ENCODE results near the gene SARS2.
"Not testable (repeated sequence)": the region's sequence is repeated elsewhere in the genome, so short reads cannot be mapped to it uniquely, and the experiment has no call there.

Gene SARS2

DNA sequence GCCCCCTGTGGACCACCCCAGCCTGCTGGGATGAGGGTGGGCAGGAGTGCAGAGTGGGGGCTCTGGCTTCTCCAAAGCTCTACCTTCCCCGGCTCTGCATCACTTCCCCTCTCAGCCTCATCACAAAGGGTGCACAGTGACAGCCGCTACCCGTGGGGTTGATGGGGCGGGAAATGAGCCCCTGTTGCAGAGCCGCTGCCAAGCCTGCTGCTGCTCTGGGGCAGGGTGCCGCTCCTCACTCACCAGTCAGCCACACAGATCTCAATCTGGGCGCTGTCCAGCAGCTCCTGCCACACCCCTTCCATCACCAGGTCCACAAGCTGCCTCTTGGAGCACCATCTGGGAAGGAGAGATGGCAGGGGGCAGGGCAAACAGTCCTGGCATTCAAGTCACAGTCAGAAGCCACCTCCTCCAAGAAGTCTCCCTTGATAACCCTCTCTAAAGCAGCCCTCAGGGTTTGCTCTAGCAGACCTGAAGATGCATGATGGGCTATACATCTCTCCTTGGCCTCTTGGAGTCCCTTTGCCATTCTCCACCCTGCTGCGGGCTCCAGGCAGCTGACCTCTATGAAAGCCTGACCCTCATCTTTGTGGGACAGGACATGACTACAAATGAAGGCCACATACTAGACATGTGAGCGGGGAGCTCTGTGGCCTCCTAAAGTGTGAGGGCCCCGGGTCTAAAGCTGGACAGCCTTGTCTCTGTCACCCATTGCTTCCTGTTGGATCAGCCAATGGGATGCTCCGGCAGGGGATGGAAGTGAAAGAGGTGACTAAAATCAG, 15.9 kb upstream of the SARS2 start:
- DNase-seq: no peak

DNA sequence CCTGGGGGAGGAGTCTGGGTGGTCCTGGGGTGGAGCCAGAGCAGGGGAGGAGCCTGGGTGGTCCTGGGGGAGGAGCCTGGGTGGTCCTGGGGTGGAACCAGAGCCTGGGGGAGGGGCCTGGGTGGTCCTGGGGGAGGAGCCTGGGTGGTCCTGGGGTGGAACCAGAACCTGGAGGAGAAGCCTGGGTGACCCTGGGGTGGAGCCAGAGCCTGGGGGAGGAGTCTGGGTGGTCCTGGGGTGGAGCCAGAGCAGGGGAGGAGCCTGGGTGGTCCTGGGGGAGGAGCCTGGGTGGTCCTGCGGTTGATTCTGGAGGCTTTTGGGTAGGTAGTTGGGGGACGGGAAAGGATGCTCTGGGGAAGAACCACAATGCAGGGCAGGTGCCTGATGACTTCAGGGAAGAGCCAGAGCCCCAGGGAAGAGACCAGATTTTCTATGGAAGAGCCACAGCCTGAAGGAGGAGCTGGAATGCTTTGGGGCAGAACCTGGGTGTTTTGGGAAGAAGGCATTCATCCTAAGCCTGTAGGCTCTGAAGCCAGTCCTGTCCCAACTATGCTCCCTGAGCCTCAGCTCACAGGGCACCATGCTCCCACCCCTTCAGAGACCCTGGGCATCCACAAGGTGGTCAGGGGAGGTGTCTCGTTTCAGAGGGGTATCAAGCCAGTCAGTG, 15.1 kb upstream of the SARS2 start:
- no peak for DNase-seq

DNA sequence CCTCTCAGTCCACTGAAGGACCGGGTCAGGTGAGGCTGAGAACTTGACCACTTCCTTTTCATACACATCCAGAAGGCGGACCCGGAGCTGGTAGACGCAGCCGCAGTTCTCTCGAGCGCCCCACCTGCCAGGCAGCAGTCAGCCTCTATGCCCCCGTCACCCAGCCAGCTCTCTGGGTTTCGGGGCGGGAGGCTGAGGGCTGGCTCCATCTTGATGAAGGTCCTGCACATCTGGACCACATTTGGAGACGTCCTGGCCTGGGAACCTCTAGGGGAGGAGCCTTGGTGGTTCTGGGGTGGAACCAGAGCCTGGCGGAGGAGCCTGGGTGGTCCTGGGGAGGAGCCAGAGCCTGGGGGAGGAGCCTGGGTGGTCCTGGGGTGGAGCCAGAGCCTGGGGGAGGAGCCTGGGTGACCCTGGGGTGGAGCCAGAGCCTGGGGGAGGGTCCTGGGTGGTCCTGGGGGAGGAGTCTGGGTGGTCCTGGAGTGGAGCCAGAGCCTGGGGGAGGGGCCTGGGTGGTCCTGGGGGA, 14.5 kb upstream of the SARS2 start:
- no peak for DNase-seq

DNA sequence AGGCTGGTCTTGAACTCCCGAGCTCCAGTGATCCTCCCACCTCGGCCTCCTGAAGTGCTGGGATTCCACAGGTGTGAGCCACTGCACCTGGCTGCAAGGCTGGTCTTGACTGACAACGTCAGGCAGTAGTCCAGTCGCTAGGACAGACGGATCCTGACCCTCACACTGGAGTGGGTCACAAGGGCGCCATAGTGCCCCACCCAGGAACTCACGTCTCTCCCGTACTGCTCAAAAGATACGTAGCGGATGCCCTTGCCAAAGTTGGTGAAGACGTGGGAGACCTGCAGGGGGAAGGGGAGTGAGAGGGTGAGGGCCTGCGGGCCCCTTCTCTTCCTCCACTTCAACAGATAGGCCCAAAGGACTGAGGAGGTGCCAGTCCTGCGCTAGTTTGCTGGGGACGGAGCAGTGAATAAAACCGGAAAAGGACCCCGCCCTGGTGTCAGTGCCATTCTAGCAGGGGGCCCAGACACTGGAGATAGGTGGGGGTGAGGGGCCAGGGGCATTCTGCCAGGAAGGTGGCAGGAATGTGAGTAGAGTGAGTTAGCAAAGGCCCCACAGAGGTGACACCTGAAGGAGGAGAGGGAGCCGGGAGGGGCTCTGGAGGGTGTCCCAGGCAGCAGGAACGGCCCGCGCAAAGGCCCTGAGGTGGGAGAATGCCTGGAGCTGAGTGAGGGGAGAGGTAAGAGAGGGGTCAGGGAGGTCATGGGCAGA, 12.1 kb upstream of the SARS2 start:
- DNase-seq: no peak

DNA sequence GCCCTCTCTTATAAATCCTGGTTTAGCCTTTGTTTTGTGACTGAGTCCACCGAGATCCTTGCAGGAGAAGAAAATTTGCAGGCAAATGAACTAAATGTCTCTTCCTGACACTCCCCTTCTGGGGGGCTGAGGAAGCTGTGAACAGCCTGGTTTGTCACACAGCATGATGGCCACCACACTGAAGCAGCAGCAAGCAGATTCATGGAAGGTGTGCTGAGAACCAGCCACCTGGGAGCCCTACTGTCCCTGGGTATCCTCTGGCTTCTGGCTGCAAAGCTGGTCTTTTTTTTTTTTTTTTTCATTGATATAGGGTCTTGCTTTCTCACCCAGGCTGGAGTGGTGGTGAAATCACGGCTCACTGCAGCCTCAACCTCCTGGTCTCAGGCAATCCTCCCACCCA, 11.4 kb upstream of the SARS2 start:
- DNase-seq: no peak

DNA sequence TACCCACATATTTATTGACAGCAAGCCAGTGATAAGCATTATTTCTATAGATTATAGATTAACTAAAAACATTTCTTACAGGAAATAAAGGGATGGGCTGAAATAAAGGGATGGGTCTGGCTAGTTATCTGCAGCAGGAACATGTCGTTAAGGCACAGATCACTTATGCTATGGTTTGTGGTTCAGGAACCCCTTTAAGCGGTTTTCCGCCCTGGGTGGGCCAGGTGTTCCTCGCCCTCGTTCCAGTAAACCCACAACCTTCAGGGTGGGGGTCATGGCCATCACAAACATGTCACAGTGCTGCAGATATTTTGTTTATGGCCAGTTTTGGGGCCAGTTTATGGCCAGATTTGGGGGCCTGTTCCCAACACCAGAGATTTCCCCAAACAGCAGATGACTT, 10.9 kb upstream of the SARS2 start:
- DNase-seq: not testable (repeated sequence)

DNA sequence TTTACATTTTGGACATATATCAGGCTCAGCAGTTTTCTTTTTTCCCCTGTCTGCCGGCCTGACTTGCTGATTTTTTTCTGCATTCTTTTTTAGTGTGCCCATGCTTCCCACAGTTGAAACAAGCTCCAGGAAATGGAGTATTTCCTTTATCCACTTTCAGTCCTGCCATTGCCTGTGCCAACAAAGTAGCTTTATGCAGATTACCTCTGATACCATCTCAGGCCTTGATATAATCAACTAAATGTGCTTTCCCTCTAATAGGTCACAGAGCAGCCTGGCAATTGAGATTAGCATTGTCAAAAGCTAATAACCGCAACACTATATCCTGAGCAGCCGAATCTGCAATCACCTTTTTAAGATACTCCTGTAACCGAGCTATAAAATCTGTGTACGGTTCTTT, 9.4 kb upstream of the SARS2 start:
- no peak for DNase-seq

DNA sequence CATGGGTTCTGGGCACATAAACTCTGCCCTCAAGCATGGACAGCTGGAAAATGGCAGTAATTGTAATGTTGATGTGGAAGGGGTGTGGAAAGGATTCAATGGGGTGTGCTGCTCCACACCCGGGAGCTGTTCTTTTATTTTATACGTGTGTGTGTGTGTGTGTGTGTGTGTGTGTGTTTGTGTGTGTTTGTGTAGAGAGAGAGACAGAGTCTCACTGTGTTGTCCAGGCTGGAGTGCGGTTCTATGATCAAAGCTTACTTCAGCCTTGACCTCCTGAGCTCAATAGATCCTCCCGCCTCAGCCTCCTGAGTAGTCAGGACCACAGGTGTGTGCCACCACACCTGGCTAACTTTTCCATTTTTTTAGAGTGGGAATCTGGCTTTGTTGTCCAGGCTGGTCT, 3.0 kb upstream of the SARS2 start:
- DNase-seq: no peak

DNA sequence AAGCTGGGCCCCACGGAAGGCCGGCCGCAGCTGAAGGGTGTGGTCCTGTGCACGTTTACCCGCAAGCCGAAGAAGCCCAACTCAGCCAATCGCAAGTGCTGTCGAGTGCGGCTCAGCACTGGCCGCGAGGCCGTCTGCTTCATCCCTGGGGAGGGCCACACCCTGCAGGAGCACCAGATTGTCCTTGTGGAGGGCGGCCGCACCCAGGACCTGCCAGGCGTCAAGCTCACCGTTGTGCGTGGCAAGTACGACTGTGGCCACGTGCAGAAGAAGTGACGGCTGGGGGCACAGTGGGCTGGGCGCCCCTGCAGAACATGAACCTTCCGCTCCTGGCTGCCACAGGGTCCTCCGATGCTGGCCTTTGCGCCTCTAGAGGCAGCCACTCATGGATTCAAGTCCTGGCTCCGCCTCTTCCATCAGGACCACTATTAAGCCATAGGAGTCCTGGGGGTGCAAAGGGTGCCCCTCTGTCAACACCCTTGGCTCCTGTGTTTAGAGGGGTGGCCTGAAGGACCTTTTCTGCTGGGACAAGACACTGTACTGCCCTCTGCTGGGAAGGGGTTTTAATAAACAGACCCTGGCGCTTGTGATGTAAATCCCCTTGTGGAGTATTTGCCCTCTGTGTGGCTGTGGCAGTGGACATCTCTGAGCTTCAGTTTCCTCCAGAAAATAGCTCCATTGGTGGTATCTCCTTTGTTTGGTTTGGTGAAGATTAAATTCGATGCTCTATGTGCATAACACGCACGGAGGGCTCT, 2.0 kb upstream of the SARS2 start:
- DNase-seq: peak in 1 of 2 experiments; percentile 33

DNA sequence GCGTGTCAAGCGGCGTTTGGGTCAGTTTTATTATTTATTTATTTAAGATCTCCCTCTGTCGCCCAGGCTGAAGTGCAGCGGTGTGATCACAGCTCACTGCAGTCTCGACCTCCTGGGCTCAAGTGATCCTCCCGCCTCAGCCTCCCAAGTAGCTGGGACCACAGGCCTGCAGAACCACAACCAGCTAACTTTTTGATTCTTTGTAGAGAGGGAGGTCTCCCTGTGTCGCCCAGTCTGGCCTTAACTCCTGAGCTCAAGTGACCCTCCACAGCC, 894 bp upstream of the SARS2 start:
- DNase-seq: no peak

DNA sequence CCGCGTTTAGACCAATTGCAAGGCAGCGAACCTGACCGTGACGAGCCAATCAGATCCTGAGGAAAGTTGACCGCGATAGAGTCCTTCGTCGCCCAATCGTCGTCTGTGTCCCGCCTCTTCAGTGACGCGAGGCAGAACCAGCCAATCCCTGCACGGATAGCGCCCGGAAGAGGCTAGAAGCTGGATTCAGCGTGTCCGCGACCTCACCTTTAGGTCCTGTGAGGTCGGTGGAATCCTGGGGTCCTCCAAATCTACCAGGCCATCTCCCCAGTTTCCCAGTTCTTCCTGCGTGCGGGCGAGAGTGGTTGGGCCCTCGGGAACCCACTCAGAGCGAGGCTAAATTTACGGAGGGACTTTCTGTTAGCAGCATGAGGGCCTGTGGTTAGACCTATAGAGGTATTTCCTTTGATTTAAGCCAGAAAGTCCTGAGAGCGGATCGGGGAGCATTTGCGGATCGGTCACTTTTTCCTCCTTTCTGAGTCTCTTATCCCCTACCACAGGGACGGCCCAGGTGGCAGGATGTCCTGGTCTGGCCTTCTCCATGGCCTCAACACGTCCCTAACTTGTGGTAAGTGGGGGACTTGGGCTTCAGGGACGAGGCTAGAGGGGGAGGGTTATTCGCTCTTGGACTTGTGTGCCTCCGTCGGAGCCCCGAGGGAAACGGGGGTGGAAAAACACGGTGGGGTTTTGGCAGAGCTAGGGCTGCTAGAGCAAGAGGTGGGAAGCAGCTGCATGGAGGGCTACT, 385 bp upstream of the SARS2 start, which contains the start of gene MRPS12:
MRPS12 (plus strand) TSS at position 169 of the 745 bp plus-strand sequence; CDS start at position 520, 351 bp downstream.
- peak; percentile 90 to 96 for DNase-seq

DNA sequence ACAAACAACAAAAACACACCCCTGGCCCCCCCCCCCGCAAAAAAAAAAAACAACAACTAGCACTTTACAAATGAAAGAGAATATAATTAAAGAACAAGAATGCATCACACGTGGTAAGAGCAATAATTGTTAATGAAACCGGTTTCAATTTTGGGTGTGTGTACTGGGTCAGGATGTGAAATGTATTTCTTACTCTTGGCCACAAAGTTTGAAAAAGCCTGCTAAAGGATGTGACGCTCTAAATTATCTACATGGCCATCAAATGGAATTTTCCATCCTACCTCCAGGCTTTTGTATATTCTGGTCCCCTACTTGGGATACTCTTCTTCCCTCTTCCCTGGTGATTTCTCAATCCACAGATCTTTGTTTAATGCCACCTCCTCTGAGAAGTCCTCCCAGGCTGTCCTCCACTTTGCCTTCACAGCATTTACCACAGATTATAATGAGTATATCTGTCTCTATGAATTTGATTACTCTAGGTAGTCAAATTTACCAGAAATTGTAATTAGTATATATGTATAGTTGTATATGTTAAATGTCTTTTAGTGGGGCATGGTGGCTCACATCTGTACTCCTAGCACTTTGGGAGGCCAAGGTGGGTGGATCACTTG, 2.1 kb downstream of the SARS2 start:
- no peak for DNase-seq

DNA sequence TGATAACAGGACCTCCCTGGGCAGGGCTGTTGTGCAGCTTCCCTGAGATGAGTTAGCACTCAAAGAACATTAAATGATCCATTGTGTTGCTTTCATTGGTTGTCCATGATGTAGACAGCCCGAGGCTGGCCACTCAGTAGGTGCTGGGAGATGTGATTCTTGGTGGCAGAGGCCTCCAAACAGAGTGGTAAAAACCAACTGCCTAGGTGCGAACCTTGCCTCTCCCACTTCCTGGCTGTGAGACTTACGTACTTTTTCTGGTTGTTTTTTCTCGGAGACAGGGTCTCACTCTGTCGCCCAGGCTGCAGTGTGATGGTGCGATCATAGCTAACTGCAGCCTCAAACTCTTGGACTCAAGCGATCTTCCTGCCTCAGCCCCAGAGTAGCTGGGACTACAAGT, 6.2 kb downstream of the SARS2 start:
- DNase-seq: no peak

DNA sequence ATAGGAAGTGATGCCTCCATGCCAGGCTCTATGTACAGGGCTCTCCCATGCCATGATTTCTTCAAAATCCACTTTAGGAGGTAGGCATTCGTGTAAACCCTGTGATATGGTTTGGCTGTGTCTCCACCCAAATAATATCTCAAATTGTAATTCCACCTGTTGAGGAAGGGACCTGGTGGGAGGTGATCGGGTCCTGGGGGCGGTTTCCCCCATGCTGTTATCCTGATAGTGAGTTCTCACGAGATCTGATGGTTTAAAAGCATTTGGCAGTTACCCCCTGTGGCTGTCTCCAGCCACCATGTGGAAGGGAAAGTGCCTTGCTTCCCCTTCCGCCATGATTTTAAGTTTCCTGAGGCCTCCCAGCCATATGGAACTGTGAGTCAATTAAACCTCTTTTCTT, 8.1 kb downstream of the SARS2 start:
- no peak for DNase-seq

DNA sequence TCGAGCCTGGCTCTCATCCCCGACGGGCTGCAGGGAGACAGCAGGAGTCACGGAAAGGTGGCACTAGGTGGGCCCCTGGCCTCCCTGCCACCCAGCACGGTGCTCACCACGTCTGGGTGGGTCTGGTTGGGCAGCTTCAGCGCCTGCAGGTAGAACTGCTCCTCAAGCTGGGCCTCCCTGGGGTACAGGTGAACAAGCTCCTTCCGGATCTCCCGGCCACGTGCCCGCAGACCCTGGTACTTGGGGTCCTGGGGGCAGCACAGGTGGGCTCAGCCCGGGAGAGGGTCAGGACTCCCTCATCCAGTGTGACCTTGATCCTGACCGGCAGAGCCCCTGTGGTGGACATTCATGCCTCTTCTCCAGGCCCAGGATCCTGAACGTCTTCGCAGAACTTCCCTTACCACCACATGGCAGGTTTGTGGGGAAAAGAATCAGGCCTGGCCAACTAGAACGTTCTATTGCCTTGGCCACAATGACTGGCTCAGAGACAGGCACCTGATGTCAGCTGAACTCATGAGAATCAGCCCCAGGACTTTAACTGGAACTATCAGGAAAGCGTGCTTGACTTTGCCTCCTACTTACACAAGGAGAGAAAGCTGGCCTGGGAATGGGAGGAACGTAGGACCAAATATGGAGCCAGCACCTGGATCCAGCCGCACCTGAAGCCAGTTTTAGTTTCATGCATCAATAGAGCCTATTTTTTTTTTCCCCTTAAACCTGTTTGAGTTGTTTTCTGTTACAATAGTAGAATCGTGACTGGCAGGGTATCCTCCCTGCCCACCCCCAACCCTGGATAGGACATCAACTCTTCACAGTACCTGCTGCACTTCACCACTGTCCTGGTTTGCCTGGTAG, 8.9 kb downstream of the SARS2 start:
- no peak for DNase-seq

DNA sequence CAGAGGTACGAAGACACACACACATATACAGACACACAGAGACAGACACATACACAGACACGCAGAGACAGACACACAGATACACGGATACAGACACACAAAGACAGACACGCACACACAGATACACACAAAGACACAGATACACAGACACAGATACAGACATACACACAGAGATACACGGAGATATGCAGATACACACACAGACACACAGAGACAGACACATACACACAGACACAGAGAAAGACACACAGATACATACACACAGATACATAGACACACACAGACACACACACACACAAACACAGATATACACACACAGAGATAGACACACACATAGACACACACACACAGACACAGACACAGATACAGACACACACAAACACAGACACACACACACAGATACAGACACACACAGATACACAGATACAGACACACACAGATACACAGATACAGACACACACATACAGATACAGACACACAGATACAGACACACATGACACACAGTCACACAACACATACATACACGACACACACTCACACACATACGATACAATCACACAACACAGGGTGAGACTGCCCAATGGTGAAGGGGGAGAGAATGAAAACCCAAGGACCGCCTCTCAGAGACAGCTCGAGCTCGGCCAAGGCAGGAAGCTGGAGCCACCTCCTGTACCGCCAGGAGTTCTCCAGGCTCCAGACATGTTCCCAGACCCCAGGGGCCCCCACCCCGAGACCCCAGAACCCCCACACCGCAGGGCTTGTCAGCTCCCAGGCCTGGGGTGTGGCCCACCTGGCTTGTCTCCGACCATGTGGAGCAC, 9.8 kb downstream of the SARS2 start:
- no peak for DNase-seq

DNA sequence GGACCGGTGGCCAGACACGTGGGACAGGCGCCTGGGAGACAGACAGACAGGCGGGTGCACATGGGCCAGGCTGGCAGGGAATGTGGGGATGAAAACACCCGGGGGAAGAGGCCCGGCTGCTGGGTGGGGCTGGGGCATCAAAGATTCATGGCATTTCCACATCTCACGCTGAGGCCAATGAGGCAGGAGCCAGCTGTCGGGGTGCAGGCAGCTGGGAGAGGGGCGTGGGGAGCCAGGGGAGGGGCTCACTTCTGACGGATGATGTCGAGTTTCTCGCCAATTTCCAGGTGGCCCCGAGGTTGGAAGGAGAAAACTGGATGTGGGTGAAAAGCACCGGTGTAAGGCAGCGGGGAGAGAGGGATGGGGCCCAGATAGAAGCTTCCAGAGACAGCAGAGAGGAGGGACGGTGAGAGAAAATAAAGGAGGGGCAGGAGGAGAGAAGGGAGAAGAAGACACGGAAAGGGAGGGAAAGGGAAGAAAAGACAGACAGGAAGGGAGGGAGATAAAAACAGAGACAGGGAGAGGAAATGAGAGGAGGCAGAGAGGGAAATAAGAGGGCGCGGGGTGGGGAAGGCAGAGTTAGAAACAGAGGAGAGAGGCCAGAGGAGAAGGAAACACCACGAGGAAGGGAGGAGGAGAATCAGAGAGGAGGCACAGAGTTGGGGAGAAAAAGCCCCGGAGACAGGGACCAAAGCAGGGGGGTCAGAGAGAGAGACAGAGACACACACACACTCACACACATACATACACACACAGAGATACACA, 10.5 kb downstream of the SARS2 start:
- DNase-seq: no peak

DNA sequence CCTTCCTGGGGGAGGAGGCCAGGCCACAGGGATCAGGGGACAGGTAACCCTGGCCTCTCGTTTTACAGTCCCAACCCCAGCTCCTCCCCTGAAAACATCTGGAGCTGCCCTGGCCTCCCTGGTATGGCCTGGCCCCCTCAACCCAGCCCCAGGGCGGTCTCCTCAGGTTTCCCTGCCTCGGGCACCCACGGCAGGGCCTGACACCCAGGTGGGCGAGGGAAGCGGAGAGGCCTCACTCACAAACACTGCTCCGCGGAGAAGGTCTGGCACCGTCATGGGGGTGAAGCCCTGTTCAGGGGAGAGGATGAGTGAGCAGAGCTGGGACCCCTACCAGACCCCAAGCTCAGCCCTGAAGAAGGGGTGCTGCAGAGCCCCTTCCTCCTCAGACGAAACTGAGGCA, 12.0 kb downstream of the SARS2 start:
- no peak for DNase-seq

DNA sequence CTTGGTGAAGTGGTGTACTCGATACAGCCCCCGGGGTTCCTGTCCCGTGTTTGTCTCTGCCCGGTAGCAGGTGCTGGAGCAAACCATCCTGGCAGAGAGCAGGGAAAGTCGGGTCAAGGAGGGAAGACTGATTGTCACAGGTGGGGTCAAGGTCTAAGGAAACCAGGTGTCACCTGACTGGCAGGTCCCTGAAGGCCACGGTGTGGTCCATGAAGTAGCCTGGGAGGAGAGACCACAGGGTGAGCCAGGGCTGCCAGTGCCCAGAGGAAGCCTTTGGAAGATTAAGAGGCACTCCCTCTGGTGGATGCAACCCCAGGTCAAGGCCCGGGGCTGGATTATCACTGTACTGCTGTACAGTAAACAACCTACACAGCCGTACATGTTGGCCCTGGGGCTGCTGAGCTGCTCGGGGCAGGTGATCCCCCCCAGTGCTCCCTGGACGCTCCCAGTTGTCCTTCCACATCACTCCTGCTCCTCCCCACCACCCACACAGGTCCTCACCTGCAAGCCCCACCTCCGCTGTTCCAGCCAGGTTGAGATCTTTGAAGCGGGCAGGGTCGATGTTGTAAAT, 12.6 kb downstream of the SARS2 start:
- no peak for DNase-seq
